Measurements from ENCODE around the gene TFEC.
"Not testable (repeated sequence)": the region's sequence is repeated elsewhere in the genome, so short reads cannot be mapped to it uniquely, and the experiment has no call there.

The TFEC gene, protein sequence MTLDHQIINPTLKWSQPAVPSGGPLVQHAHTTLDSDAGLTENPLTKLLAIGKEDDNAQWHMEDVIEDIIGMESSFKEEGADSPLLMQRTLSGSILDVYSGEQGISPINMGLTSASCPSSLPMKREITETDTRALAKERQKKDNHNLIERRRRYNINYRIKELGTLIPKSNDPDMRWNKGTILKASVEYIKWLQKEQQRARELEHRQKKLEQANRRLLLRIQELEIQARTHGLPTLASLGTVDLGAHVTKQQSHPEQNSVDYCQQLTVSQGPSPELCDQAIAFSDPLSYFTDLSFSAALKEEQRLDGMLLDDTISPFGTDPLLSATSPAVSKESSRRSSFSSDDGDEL

DNA sequence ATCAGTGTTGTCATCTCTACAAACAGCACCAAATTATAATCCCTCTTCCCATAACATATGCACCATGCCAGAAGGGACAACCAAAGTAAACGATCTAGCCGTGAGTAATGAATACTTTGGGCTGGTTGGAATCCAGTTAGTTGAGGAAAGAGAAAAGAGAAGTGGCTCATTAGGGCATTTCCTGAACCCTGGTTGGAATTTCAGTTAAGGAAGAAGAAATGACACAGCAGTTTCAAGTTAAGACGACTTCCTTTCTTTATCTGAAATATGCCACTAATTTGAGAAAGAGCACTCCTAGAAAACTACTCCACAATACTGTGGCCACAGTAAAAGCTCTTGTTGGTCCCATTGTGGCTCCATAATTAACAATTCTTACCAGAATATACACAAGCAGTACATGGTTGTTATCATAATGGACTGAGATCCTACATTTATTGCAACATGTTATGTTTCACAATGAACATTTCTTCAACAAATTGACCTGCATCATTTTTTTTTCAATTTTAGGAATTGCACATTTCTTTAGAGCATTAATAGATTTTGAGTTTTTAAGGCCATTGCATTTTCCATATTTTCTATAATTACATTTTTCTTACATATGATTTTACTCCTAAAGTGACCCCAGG, at the start of gene TFEC:
Gene TFEC (minus strand): TSS at position 113 of the 626 bp plus-strand sequence. CDS start 46,322 bp downstream, outside the sequence.
- DNase-seq, result no peak

DNA sequence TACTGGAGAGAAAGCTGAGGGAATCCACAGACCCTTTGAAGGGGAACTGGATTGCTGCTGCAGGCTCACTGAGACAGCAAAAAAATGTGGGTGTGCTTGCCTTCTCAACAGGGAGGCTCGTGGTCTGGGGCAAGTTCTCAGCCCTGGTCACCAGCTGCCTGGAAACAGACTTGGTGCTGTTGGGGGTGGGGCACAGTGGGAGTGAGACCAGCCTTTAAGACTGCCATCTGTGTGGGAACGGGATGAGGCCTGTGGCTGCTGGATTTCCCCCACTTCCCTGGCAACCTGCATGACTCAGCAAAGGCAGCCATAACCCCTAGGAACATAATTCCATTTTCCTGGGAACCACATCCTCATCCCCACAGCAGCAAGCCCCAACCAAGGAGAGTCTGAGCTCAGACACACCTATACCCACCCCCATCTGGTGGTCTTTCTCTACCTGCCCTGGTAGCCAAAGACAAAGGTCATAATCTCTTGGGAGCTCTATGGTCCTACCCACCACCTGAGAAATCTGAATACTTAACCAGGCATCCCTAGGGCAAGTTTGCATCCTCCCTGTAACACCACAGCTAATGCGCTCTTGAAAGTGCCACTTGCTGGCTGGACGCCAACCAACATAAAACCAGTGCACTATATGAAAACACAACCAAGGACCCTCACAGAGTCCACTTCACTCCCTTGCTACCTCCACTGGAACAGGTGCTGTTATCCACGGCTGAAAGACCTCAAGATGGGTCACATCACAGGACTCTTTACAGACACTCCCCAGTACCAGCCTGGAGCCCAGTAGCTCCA, 45.0 kb upstream of the TFEC start:
- DNase-seq, result no peak

DNA sequence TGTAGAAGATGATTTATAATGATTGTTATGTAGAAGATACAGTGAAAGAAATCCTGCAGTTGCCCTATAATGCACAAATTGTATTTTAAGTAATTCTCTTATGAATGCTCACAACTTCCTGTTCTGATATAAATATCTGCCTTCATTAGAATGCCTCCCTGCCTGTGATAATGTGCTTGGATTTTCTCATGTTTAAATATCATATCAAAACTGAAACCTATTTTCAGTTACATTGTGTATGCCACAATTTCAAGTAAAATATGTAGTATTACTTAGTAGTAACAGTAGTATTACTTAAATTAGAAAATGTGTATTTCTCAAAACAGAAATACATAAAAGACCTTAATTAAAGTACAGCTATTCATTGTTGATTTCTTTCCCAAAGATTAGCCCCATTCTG, 41.1 kb upstream of the TFEC start:
- DNase-seq, result no peak

DNA sequence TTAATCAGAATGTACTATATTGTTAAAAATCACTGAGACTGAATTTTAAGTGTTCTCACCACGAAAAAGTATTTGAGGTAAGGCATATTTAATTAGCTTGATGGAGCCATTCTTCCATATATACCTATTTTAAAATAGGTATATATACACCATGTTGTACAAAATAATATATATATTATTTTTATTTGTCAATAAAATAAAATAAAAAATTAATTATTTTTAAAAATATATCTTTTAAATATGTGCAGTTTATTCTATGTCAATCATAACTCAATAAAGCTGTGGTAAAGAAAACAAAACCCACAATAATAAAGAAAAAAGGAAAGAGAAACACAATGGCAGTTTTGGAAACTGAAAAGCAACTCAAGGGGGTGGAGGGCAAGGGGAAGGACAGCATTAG, 33.6 kb upstream of the TFEC start:
- DNase-seq, result no peak

DNA sequence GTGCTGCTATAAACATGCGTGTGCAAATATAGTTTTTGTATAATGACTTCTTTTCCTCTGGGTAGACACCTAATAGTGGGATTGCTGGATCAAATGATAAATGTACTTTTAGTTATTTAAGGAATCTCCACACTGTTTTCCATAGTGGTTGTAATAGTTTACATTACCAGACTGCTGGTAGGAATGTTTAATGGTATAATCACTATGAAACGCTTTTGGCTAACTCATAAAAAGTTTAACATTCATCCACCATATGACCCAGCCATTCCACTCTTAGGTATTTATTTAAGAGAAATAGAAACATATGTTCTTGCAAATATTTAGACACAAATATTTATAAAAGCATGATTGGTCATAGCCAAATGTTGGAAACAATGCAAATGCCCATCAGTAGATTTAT, 32.1 kb upstream of the TFEC start:
- DNase-seq, result no peak

DNA sequence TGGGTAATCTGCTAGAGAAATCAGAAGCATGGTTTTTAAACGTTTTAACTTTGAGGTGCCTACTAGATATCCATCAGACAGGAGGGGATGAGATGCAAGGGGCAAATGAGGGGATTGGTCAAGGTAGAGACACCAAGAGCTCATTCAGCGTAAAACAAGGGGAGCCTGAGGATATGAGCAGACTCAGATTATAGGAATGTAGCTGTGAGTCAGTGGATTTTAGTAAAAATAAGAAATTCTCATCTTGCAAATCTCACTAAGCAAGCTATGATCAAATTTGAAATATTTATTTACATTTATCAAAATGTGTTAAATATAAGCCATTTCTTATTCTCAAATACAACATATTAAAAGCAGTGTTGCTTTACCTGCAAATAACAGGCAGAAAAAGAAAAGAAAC, 21.4 kb upstream of the TFEC start:
- DNase-seq, result no peak

DNA sequence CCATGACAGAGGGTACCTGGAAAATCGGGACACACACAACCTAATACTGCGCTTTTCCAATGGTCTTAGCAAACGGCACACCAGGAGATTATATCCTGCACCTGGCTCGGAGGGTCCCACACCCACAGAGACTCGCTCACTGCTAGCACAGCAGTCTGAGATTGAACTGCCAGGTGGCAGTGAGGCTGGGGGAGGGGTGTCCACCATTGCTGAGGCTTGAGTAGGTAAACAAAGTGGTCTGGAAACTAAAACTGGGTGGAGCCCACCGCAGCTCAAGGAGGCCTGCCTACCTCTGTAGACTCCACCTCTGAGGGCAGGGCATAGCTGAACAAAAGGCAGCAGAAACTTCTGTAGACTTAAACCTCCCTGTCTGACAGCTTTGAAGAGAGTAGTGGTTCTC, 16.7 kb upstream of the TFEC start:
- DNase-seq, result not testable (repeated sequence)

DNA sequence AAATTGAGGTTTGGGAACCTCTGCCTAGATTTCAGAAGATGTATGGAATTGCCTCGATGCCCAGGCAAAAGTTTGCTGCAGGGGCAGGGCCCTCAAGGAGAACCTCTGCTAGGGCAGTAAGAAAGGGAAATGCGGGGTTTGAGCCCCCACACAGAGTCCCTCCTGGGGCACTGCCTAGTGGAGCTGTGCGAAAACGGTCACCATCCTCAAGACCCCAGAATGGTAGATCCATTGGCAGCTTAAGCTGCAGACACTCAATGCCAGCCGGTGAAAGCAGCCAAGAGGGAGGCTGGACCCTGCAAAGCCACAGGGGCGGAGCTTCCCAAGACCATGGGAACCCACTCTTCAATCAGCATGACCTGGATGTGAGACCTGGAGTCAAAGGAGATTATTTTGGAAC, 15.0 kb upstream of the TFEC start:
- DNase-seq, result no peak

DNA sequence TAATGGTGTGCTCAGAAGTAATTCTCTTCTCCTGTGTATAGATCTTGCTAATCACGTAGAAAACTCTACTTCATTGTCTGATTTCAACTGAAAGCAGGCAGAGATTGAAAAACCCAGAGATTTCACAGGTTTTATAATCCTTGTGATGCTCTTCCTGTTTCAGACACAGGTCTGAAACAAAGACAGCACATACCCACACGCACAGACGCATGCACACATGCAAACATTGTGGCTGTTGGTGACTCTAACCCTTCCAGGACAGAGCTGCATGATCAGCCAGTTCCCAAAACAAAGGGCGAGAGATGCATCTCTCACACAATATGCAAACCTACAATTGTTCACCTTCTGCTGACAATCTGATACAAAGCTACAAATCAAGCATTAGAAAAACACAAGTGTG, 11.1 kb upstream of the TFEC start:
- DNase-seq, result no peak

DNA sequence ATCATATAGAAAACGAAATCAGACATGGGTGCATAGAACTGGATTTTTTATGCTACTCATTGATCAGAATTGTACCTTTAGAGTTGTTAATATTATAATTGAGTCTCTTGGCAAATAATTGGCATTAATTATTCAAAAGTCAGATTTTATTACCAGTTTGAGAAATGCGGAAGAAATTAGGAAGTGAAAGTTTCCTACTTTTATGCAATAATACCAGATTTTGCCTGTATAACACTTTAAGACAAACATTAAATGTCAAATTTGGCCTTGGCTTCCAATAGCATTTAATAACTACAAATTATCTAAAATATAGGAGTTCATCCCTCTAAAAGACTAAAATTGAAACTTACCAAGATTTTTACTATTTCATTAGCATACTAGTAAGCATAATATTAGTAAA, 6.8 kb upstream of the TFEC start:
- DNase-seq, result no peak

DNA sequence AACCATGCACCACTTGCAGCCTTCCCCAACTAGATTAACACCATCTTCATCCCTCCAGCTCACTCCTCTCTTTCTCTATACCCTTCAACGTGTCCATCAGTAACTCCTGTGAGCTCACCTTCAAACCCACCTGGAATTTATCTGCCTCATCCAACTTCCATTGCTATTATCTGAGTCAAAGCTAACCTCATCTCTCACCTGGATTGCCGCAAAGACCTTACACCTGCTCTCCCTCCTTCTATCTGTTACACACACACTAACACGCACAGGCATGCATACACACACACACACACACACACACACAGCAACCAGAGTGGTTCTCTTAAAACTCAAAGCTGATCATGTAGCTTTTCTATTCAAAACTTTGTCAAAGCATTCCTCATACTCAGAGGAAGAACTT, 3.8 kb upstream of the TFEC start:
- DNase-seq, result no peak

DNA sequence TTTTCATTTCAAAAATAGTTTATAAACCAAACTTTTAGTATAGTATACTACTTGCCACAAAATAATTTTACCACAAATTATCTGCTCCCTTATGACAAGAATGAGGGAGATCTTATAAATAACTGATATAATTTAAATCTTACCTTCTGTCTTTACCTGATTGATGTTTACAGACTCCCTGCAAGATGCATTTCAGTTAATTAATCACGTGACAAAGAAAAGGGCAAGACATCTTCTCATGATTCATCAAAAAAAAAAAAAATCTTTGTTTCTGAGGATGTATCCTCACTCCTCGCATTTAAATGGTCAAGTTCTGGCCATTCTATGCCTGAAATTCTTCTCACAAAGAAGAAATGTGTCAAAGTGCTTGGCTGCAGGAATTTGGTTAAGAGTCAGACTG, 2.3 kb upstream of the TFEC start:
- DNase-seq, result no peak

DNA sequence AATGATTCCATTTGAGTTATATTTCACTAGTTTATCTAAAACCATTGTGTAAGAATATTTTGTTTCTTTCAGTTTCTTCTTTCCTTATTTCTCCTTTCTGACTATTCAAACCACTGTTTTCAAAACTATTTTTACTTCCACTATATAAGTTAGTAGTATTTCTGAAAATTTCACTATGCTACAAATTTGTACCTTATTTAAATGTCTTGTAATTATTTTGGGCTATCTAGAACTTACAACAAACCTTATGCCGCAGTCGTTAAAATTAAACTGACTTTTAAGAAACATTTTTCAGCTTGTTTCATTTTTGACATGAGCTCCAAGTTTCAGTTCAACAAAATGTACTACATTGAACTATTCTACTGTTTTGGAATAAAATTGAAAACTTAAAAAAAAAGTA, 1.8 kb downstream of the TFEC start:
- no peak for DNase-seq

DNA sequence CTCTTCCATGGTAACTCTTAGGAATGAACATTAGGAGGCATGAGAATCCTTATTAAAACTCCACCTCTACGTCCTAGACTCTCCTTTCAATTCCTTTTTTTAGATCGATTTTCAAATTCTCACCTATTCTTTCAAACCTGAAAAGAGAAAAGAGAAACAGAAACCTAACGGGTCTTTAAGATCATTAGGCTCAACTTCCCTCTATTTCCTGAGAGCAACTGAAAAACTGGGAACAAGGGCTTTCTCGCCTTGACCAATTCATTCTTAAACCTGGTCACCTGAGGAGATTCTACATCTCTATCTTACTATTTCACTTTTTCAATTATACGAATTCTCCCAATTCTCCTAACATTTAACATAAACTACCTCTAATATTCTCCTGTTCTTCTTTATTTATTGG, 2.8 kb downstream of the TFEC start:
- DNase-seq, result no peak

DNA sequence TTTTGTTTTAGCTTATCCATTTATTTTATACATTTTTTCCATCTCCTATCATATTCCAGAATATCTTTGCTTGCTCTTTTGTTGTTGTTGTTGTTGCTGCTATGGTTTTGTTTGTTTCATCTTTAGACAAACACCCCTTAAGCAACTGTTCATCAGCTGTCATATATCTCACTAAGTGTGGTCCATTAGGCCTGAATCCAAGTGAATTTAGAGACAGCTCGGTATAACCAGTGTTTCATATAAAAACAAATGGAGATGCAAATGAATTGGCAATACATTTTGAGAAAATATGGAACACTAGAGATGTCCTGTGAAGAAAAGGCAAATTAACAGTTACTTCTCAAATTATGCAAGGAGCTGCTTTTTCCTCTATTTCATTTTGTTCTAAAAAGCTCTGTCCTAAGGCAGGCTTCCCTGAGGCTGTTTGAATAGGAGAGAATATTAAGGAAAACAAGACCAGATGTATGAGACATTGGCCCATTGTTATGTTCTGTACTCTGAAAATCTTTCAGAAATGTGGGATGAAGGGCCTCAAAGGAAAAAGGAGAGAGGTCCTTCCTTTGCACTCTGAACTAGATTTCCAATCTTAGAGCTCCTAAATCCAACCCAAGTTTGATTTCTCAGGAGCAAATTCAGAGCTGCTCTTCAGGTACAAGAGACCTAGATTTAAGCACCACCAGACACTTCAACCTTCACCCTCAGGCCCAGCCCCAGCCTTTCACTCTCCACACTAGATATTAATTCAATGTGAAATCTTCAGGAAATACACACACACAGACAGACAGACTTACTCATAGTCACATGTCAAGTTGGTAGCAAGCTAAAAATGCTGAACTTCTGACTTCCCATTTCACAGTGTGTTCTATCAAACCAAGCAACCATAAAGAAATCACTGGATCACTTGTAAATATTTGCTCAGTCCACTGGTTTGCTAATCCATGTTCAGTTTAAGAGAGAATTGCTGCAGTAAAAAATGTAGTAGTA, 5.4 kb downstream of the TFEC start:
- DNase-seq, result no peak

DNA sequence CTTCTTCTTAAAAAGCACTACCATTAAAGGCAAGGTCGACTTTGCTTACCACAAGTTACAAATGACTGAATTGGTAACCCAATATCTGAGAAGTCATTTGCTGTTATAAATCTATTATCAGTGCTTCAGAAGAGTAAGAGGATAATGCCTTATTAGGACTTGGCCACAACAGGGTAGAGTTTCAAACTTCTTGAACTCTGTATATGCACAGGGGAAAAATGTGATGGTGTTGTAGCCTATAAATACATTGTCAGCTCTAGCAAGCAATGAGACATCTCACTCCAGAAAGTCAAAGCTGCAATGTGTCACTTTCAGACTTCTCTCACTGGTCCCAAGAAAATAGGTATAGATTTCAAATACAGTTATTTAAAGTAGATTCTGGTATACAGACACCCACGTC, 9.3 kb downstream of the TFEC start:
- no peak for DNase-seq

DNA sequence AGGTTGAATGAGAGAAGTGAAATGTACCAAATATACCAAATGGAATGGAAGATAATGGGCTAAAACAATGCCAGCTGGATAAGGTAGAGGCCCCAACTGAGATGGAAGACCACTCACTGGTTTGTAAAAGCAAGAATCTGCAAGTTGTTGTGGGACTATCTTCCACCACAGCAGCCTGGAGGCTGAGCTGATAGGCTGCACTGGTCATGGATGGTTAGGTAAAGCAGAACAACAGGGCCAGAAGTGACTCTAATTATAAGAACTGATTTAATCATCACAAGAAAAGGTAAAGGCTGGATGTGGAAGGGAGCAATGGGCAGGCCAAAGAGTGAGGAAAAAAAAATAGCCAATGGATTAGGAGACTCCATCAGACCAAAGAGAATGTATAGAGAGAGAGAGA, 11.8 kb downstream of the TFEC start:
- no peak for DNase-seq

DNA sequence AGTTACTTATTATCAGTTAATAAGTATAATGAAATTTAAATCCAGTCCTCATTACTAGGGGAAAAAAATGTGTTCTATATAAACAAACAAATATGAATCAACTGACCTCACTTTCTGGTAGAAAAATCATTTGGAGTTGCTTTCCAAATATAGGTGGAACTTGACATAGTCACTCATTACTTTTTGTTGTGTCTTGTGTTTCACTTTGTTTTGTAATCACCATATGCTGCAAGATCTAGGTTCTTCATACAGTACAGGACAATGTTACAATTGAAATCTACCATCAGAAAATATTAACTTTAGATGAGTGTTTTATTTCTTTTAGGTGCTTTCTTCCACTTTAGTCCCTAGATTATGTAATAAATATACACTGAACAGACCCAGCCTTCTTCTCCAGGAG, 16.9 kb downstream of the TFEC start:
- no peak for DNase-seq

DNA sequence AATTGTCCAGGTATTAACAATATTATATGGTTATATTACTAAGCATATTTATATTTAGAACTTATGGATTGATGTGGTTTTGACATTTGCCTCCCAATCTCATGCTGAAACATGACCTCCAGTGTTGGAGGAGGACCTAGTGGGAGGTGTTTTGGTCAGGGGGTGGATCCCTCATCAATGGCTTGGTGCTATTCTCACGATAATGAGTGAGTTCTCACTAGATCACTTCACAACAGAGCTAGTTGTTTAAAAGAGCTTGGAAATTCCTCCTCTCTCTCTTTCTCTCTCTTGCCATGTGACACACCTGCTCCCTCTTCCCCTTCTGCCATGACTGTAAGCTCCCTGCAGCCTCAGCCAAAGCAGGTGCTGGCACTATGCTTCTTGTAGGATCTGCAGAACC, 19.0 kb downstream of the TFEC start:
- no peak for DNase-seq

DNA sequence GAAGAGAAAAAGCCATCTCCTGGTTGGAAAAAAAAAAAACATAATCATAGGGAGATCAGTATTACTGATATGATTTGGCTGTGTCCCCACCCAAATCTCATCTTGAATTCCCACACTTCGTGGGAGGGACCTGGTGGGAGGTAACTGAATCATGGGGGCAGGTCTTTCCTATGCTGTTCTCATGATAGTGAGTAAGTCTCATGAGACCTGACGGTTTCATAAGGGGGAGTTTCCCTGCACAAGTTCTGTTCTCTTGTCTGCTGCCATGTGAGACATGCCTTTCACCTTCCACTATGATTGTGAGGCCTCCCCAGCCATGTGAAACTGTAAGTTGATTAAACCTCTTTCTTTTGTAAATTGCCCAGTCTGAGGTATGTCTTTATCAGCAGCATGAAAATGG, 25.8 kb downstream of the TFEC start:
- DNase-seq, result not testable (repeated sequence)

DNA sequence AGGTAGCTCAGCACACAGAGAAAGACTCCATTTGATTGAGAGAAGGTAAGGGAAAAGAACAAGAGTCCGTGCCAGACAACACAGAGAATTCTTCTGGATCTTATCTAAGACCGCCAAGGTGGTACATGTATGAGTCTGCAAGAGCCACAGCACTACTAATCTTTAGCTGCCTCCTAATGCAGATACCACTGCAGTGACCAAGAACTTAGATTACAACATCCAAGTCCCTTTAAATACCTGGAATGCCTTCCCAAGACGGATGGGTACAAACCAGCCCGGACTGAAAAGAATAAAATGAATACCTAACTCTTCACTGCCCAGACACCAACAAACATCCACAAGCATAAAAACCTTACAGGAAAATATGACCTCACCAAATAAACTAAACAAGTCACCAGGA, 33.3 kb downstream of the TFEC start:
- DNase-seq, result no peak

DNA sequence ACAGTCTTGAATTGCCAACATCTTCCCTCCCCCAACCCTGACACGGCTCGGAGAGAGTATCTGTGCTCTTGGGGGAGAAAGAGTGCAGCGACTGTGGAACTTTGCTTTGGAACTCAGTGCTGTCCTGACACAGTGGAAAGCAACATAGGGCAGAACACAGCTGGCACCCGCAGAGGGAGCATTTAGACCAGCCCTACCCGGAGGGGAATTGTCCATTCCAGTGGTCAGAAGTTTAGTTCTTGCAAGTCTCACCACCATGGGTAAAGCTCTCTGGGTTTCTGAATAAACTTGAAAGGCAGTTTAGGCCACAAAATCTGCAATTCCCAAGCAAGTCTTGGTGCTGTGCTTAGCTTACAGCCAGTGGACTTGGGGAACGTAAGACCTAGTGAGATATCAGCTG, 34.9 kb downstream of the TFEC start:
- no peak for DNase-seq

DNA sequence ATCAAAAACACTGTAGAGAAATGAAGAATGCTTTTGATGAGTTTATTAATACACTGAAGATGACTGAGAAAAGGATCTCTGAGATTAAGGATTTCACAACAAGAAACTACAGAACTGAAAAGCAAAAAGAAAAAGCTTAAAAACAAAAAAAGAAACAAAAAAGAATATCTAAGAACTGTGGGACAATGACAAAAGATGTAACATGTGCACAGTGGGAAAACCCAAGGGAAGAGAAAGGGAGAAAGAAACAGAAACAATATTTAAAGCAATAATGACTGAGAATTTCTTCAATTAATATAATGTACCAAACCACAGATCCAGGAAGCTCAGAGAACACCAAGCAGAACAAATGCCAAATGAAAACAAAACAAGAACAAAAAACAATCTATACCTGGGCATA, 42.2 kb downstream of the TFEC start:
- DNase-seq, result no peak

Data from CD4-positive, alpha-beta T cell treated with Interleukin-12 subunit alpha and Interleukin-12 subunit beta, for 1 hour (primary cell).